ENCODE measurements around the gene NME9.

NME9 gene

DNA sequence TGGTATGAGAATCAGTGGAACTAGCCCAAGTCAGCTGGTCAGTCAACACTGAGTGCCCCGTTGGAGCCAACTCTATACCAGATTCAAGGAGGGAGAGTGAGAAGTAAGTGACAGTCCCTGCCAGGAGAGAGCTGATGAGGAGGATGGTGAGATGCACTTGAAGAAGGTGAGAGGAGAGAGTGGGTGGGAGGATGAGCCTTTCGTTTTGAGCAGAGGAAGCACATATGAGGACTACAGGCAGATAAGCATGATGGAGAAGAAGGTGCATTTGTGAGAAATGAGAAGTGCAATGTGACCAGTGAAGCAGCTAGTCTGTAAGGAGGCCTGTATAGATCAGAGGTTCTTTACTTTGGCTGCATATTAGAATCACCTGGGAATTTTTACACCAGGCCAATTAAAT lies 40.4 kb downstream of the NME9 start:
- in situ Hi-C loops (cut with HindIII; ENCODE audit: low sequenced_read_pairs) = no loop called here

DNA sequence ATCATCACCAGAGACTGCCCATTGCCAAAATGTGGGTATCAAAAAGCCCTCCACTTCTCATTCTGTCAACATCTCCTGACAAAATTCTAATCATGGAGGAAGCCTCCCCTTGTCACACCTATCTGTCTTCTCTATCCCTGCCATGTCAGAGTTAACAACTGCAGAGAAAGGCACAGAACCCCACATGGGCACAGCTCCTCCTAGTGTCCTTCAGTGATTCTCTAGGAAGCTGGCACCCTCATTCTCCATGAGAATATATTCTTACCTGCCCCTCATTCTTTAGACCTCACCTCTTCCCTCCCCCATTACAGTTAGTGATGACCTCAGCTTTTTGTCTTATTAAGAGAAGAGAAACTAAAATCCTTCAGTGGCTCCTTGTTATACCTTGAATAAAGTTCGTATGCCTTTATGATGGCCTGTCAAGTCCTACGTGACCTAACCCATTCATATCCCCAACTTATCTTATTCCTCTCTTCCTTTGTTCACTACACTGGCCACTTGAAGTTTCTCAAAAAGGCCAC lies 44.6 kb downstream of the NME9 start:
- in situ Hi-C loops (cut with HindIII; ENCODE audit: low sequenced_read_pairs) = loop anchor here (5.0 kb wide), 3 partner anchors 32 to 118 kb away; no protein-coding TSS in a partner anchor

DNA sequence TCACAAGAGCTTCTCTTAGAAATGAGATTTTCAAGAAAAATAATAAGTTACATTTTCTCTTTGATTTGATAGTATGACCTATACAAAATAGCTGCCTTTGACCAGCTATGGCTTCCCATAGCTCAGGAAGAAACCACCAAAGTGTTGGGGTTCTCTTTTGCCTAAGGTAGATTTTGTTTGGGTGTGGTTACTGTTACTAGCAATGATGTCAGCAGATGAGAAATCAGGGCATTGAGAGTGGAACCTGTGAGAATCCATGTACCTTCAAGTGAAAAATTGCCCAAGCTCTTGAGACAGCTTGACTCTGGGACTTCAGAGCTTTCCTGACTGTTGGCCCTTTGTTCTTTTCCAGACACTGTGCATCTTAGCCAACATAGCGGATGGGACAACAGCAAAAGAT lies 45.6 kb downstream of the NME9 start:
- in situ Hi-C loops (cut with HindIII; ENCODE audit: low sequenced_read_pairs) = loop anchor here (5.0 kb wide), 3 partner anchors 33 to 117 kb away; no protein-coding TSS in a partner anchor

DNA sequence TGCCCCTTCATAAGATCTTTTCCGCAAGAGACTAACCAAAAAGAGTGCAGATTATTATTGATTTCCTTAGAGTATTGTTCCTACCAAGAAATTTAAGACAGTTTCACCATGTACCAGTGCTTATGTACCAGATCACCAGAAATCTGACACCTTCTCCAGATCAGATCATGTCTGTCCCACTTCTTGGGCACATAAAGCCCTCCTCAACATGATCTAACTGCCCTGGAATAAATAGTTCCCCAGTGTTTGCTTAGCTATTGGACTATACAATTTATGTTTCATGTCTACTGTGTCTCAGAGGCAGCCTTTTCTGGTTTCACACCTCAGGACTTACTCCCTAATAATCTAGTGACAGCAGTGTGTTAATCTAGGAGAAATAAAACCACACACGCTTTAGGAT lies 46.8 kb downstream of the NME9 start:
- in situ Hi-C loops (cut with HindIII; ENCODE audit: low sequenced_read_pairs) = loop anchor here (5.0 kb wide), 3 partner anchors 34 to 116 kb away; no protein-coding TSS in a partner anchor

DNA sequence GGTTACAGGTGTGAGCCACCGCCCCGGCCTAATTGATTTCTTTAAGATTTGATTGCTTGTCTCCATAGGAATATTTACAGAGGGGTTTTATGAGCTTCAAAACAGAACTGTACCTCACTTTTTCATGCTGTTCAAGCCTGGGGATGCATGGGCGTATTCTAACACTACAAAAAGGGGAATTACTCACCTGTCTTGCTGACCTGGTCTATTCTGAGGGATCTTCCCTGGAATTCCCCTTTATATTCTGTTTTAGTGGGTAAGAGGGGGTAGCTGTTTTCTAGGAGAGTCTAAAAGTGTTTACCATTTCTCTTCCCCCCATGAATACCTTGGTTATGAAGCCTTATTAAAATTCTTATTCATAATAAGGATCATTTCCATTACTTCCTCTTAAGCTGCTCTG lies 48.1 kb downstream of the NME9 start:
- in situ Hi-C loops (cut with HindIII; ENCODE audit: low sequenced_read_pairs) = loop anchor here (5.0 kb wide), 3 partner anchors 36 to 114 kb away; no protein-coding TSS in a partner anchor

DNA sequence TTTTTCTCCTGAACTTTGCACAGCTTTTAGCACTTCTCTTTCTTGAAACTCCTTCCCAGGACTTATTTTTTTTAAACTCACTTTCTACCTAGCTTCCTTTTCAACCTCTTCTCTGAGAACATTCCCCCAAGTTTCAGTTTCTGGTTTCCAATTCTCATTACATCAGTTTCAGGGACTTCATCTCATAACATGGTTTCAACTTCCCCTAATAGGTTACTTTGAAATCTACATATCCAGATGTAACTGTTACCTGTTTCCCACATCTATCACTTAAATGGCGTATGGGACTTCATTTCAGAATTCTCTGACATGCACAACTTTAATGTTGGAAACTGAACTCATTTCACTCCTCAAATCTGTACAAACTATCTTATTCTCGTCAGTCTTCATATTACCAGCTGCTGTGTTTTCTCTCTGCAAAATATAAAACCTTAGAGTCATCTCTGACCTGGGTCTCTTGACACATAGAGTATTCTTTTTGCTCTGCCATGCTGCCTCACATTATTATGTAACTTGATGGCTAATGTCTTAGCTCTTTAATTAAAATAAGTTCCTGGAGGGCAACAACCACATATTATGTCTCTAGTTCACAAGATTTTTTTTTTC lies 58.4 kb downstream of the NME9 start:
- in situ Hi-C loops (cut with HindIII; ENCODE audit: low sequenced_read_pairs) = no loop called here

DNA sequence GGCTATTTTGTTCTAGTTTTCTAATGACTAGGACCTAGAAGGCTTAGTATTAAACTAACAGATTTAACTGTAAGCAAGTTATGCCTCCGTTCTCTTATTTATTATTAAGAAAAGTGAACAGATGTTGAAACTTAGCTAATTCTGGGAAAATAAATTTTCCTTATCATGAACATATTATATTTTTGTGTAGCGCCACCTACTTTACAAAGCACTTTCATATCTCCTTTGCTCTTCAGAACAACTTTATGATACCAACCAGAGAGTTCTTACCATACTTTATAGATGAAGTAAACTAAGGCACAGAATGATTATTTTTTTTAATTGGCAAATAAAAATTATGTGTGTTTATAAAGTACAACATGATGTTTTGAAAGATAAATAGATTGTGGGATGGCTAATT lies 59.4 kb downstream of the NME9 start:
- in situ Hi-C loops (cut with HindIII; ENCODE audit: low sequenced_read_pairs) = no loop called here

DNA sequence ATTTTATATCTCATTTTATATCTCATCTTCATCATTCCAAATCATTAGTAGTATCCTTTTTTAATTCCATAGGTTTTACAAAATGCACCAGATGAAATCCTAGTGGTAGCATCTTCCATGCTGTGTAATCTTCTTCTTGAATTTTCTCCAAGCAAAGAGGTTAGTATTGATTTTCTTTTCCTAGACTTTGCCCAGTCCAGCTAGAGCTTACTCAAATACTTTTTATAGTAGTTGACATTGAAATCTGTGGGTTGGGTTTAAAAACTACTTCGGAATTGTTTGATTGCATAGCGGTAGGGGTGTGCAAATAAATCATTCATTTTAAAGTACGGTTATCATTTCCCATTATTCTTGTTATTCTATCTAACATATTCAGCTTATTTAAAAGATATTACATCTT lies 62.6 kb downstream of the NME9 start:
- in situ Hi-C loops (cut with HindIII; ENCODE audit: low sequenced_read_pairs) = no loop called here

DNA sequence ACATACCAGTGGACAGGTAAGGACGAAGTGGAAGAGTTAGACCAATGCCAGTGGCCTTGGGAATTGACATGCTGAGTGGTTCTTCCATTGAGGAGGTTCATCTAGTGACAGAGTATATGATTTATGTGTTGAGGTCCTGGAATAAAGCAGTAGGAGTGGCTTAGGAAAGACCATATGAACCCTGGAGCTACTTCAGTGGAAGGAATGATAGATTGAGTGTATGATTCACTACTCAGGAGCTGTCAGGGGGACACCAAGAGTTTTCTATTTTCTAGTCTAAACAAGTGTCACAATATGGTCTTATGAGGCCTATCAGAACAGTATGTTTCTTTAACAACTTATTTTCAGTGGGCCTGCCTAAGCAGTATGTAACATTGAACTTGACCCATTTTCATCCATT lies 63.9 kb downstream of the NME9 start:
- in situ Hi-C loops (cut with HindIII; ENCODE audit: low sequenced_read_pairs) = no loop called here

DNA sequence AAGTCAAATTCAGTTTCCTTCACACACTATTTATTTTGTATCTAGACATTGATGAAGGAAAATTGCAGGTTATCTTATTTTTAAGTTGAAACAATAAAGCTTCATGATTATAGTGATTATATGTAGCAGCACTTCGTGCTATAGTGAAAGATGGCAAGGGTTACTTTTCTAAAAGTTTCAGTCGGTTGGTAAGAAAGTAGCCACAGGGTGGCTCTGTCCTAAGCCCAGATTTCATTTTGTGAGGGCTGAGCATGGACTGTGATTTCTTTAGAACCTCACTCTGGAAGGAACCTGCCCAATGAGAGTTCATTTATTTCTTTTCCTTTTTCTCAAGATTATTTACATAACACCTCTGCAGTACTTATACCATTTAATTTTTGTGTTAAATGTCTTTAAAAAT lies 66.5 kb downstream of the NME9 start:
- in situ Hi-C loops (cut with HindIII; ENCODE audit: low sequenced_read_pairs) = no loop called here

DNA sequence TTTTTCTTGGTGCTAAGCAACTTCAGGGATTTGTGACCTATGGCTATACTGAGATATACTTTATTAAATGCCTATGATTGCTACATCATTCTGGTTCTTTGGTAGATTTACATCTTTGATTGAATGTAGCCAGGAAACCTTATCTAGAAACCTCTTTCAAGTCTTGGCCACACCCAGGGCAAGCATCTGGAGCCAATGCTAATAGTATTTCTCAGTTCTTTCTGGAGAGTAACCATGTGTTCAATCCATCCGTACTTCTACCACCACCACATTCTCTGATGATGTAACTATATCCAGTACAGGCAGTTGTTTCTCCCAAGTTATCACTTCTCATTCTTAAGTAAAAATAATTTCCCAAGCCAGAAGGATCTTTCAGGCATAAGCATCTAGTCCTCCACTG lies 69.0 kb downstream of the NME9 start:
- in situ Hi-C loops (cut with HindIII; ENCODE audit: low sequenced_read_pairs) = no loop called here

DNA sequence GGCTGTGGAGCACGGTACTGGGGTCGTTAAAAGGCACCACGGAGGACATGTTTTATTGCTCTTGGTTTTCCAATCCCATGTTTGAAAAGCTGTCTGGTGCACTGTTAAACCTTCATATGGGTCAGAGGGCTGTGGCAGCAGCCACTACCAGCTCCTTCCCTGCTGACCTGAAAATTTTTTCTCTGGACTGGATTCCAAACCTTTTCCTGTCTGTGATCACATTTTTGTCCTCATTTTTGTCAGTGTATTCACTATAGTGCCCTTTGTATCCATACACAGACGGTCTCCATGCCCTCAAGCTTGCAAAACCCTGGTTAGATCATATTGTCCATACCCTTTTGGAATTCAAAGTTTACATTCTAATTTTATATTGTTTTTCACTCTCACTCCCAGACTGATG lies 70.5 kb downstream of the NME9 start:
- in situ Hi-C loops (cut with HindIII; ENCODE audit: low sequenced_read_pairs) = no loop called here

DNA sequence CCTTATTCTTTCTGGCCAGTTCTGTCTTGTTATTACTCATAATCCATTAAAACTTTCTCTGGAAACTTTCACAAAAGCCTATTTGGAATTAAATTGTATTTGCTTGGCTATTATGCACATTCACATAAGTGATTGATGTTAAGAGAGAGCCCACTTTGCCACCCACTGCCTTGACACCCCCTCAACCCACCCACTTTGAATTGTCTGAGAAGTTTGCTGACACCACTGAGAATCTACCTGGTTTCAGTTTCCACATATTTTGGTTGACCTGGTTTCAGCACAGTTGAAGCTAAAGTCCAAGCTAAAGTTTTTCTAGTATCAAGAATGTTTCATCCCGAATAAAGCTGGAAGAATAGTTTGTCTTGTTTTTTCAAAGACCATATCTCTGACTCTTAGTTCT lies 71.7 kb downstream of the NME9 start:
- in situ Hi-C loops (cut with HindIII; ENCODE audit: low sequenced_read_pairs) = no loop called here

DNA sequence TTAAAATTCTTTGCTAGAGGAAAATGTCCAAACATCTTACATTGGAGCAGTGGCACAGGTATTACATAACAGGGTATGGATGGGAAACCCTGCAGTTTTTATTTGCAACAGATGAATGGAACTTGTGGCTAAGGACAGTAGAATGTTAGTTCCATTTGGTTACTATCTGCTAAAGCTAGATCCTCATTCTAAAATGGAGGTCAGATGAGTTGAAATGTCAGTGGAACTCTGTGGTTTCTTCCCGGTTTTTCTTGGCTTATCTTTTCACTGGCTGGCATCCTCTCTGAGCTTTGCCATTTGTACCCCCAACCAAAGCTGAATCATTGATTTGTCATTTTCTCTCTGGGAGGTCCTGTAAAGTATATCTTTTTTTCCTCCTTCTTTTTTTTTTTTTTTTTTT lies 73.6 kb downstream of the NME9 start:
- in situ Hi-C loops (cut with HindIII; ENCODE audit: low sequenced_read_pairs) = no loop called here

DNA sequence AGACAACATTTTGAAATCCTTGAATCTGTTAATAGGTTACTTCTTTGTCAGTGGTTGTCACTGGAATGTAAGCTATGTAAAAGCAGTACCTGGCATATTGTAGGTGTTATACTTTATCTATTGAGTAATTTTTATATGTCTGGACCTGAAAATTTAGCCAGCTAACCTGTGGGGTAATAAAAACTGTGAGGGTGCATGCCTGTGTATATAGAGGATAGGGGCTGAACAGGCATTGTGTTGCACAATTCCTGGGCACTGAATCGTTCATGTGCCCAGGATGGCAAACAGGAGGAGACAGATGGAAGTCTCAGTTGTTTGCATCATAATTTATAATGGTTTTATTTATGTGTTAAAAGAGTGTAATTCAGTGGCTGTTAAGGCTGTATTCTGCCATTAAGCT lies 75.4 kb downstream of the NME9 start:
- in situ Hi-C loops (cut with HindIII; ENCODE audit: low sequenced_read_pairs) = no loop called here

DNA sequence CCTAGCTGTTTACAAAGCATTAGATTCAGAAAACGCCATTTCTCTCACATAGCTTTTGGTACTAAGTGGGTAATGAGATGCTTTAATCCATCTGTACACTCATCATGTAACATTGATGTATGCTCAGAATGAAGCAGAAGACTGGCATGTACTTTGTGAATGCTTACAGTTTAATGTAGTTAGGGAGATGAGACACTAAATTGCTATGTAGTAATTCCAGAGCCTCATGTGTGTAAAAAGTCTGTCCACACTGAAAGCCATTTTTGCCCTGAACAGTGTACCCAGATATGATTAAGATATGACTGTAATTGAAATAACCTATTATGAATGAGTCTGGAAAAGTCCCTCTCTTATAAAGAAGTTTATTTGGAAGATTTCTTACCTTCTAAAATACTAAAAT lies 76.0 kb downstream of the NME9 start:
- in situ Hi-C loops (cut with HindIII; ENCODE audit: low sequenced_read_pairs) = no loop called here
